Muscle layer of colon (tissue), 2 donors: ENCODE measurements around the gene WSB1.
A peak's percentile ranks its signal among the peaks of the same experiment; 100 is the strongest.

Source experiments
- H3K27ac ChIP-seq: one replicate; pipeline ENCODE4 v1.7.0; 2013; ENCODE audit warnings: low read depth, mild to moderate bottlenecking, low read length, moderate library complexity
- H3K27me3 ChIP-seq, 2 donors: one replicate each; pipeline ENCODE4 v1.7.0; 2013; ENCODE audit warnings: low read length in 2 of 2, mild to moderate bottlenecking in 2 of 2; ENCODE audit not compliant: insufficient read depth in 2 of 2, control insufficient read depth in 1 of 2
- H3K36me3 ChIP-seq: one replicate; pipeline ENCODE4 v1.7.0; 2013; ENCODE audit warnings: mild to moderate bottlenecking, low read length; ENCODE audit not compliant: insufficient read depth
- H3K4me1 ChIP-seq: one replicate; pipeline ENCODE4 v1.7.0; 2013; ENCODE audit warnings: mild to moderate bottlenecking, low read length; ENCODE audit not compliant: insufficient read depth
- H3K4me3 ChIP-seq, 2 donors: one replicate each; pipeline ENCODE4 v1.7.0; 2013; ENCODE audit warnings: low read length in 2 of 2, low read depth in 1 of 2, mild to moderate bottlenecking in 1 of 2, moderate library complexity in 1 of 2
- H3K9ac ChIP-seq: one replicate; pipeline ENCODE4 v1.7.0; 2013; ENCODE audit warnings: low read length
- H3K9me3 ChIP-seq: one replicate; pipeline ENCODE4 v1.7.0; 2013; ENCODE audit warnings: mild to moderate bottlenecking, low read length
- donor health status: abdominal sarcoma.
- donor health status: Adenocarcinoma of cecum.

WSB1 gene

DNA sequence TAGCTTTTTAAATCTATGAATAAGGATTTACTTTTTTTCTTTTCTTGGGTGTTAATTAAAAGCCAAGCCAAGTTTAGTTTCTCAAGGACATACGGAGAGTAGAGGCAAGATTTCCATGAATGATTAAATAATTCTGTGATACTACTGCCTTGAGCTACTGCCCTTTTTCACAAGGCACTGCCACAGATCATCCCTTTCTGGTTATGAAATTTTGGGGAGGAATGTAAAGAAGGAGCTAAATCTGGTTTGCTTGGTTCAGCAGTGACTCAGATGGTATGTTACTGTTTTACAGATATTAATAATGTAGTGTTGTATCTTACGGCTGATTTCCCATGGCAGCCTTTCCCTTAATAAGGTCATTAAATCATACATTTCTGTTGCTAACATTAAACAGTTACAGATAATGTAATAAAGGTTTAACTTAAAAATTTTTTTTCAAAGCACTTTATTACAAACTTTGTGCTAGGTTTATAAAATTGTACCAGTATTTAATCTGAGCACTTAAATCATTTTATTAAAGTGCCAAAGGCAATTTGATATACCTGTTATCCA is 2.6 kb downstream of the WSB1 start:
- Histone ChIP-seq H3K9me3 (no peaks in the 10 kb centered on the region), H3K27ac (peak overlapping the region; percentile 100), H3K9ac (peak overlapping the region; percentile 99), H3K27me3 (no peaks in the 10 kb centered on the region), H3K4me1 (peaks cover 44% of the 10 kb centered on the region), H3K4me3 (peak overlapping the region; percentile 18 to 99), H3K36me3 (peaks cover 1% of the 10 kb centered on the region)

DNA sequence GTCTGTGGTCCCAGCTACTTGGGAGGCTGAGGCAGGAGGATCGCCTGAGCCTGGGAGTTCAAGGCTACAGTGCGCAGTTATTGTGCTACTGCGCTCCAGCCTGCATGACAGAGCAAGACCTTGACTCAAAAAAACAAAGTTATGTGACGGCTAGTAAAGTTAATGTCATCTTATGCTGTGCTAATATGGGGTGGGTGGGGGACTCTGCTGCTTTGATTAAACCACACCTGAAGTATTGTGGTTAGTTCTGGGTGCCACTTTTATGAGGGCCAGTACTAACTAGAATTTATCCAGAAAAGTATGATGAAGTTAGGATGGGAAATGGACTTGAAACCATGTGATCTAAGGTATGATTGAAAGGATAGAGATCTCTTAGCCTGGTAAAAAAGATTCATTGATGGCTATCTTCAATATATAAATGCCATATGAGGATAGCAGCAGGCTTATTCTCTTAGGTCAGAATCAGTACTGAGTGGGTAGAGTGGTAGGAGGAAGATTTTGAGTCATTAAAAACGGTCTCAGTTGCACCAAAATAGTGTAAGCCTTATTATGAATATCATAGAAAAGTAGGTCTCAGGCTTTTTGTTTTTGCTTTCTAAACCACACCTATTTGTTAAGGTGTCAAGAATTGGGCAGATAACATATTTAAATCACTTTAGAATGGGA is 5.6 kb downstream of the WSB1 start:
- no peak overlapping the region for H3K27ac ChIP-seq

DNA sequence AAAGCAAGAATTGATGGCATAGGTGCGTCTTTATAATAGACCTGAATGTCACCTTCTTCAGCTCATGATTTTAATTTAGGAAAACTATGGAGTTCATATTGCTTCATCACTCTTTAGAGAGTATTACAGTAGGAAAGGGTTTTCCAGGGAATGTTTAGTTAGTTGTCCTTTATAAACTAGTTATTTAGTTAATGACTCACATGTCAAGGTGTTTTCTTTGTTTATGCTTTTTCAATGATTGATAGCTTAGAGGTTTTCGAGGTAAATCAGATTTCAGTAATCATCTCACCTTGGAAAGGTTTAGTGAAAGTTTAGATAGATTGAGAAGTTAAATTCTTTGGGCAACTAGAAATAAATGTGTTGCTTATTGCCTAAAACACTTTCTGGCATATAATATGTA is 9.8 kb downstream of the WSB1 start:
- peaks cover 27% of the 10 kb centered on the region for H3K36me3 ChIP-seq
- peaks cover 70% of the 10 kb centered on the region for H3K4me1 ChIP-seq
- H3K27ac ChIP-seq, result no peak overlapping the region
- no peak overlapping the region for H3K9ac ChIP-seq
- no peak overlapping the region for H3K4me3 ChIP-seq
- H3K27me3 ChIP-seq, result no peaks in the 10 kb centered on the region
- no peaks in the 10 kb centered on the region for H3K9me3 ChIP-seq

More for the DNA sequence above, 5.6 kb downstream of the WSB1 start:
- no peak overlapping the region for H3K4me3 ChIP-seq
- no peaks in the 10 kb centered on the region for H3K9me3 ChIP-seq
- H3K36me3 ChIP-seq, result peaks cover 5% of the 10 kb centered on the region
- H3K27me3 ChIP-seq, result no peaks in the 10 kb centered on the region
- H3K4me1 ChIP-seq, result peaks cover 62% of the 10 kb centered on the region
- H3K9ac ChIP-seq, result no peak overlapping the region

DNA sequence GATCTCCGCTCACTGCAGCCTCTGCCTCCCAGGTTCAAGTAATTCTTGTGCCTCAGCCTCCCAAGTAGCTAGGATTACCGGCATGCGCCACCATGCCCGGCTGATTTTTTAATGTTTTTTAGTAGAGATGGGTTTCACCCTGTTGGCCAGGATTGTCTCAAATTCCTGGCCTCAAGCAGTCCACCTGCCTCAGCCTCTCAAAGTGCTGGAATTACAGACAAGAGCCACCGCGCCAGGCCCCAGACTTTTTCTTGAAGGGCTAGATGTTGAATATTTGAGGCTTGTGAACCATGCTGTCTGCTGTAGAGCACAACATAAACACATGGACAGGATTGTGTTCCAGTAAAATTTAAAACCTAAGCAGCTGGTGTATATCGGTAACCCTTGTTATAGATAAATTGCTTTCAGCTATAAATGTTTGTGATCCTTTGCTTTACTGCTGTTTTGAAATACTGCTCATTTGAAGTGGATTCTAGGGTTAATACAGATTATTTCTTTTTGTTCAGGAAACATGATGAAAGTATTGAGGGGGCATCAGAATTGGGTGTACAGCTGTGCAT is 12.4 kb downstream of the WSB1 start:
- H3K27me3 ChIP-seq, result no peaks in the 10 kb centered on the region
- no peak overlapping the region for H3K4me3 ChIP-seq
- H3K36me3 ChIP-seq, result peaks cover 52% of the 10 kb centered on the region
- H3K9me3 ChIP-seq, result no peaks in the 10 kb centered on the region
- peaks cover 59% of the 10 kb centered on the region for H3K4me1 ChIP-seq
- H3K27ac ChIP-seq, result no peak overlapping the region
- H3K9ac ChIP-seq, result no peak overlapping the region

DNA sequence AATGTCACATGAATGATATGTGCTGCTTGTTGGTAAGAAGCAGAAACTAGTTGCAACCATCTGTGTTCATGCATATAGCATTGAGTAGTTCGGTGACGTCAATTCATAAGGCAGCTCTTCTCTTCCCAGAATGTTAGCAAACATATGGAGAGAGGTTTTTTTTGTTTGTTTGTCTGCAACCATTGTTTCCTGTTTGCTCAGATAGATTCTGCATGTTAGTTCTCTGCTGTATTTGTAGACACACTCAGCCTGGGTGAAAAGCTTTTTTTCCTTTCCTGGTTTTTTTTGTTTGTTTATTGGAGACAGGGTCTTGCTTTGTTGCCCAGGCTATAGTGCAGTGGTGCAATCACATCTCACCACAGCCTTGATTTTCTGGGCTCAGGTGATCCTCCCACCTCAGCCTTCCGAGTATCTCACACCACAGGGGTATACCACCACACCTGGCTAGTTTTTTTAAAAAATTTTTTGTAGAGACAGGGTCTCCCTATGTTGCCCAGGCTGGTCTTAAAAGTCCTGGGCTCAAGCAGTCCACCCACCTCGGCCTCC is 16.7 kb downstream of the WSB1 start:
- Histone ChIP-seq H3K4me3 (no peak overlapping the region), H3K9me3 (no peaks in the 10 kb centered on the region), H3K36me3 (peaks cover 60% of the 10 kb centered on the region), H3K9ac (no peak overlapping the region), H3K27me3 (no peaks in the 10 kb centered on the region), H3K27ac (no peak overlapping the region), H3K4me1 (peaks cover 37% of the 10 kb centered on the region)

DNA sequence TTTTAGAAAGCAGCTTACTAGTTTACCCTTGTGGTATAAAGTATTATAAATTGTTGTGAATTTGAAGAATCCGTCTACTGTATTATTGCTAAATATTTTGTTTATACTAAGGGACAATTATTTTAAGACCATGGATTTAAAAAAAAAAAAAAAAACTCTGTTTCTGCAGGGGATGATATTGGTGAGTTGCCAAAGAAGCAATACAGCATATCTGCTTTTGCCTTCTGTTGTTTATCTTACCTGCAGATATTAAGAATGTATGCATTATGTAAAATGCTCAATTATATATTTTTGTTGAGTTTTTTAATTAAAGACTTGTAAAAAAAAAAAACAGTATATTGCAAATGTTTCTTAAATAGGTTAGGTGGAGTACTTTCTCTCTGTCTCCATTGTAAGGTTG is 19.4 kb downstream of the WSB1 start:
- Histone ChIP-seq H3K36me3 (peaks cover 66% of the 10 kb centered on the region), H3K9me3 (no peaks in the 10 kb centered on the region), H3K4me1 (peaks cover 33% of the 10 kb centered on the region), H3K9ac (no peak overlapping the region), H3K27me3 (no peaks in the 10 kb centered on the region), H3K27ac (no peak overlapping the region), H3K4me3 (no peak overlapping the region)

DNA sequence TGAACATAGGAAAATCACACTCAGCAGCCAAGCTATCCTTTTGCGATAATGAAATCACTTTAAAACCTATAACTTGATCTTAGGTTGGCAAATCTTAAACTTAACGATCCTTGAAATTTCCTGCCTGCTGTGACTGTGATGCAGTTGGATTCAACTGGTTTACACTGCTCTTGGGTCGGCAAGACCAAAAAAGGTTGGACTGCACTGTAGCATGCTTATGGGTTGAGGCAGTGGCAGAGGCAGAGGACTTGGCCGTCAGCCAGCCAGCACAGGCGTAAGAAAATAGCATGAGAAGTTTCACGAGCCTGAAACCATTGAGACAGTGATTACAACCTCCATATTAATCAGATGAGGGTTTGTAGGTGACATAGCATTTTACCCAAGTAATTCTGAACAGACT is 21.4 kb downstream of the WSB1 start:
- Histone ChIP-seq H3K36me3 (peaks cover 53% of the 10 kb centered on the region), H3K27me3 (no peaks in the 10 kb centered on the region), H3K4me1 (peaks cover 46% of the 10 kb centered on the region), H3K4me3 (no peak overlapping the region), H3K9ac (peak overlapping the region; percentile 50), H3K27ac (peak overlapping the region; percentile 89), H3K9me3 (no peaks in the 10 kb centered on the region)

DNA sequence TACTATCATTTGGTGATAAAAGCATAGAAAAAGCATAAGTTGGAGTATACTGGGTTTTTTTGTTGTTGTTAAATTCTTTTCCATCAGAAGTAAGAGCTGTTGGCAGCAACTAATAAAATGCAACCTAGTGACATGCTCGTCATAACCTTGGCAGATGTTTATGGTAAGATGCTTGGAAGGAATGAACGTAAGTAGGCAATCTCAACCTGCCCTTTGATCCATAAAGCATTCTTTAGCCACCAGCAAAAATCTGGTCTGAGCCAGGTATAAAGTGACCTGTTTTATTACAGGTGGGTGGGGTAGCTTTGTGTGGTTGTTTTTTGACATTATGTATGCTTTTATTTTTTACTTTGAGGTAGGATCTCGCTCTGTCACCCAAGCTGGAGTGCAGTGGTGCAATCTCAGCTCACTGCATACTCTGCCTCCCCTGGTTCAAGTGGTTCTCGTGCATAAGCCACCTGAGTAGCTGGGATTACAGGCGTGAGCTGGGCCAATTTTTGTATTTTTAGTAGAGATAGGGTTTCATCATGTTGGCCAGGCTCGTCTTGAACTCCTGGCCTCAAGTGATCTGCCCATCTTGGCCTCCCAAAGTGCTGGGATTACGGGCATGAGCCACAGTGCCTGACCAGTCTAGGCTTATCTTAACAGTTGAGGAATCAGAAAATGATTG is 22.0 kb downstream of the WSB1 start:
- Histone ChIP-seq H3K27ac (peak overlapping the region; percentile 89), H3K36me3 (peaks cover 47% of the 10 kb centered on the region)

DNA sequence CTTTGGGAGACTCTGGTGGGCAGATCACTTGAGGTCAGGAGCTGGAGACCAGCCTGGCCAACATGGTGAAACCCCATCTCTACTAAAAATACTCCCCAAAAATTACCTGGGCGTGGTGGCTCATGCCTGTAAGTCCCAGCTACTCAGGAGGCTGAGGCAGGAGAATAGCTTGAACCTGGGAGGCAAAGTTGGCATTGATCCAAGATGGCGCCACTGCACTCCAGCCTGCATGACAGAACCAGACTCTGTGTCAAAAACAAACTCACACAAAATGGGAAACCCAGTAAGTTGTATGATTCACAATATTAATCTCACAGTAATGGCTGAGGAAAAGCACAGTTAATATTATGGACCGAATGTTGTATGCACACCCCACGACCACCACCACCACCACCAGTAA is 24.3 kb downstream of the WSB1 start:
- no peaks in the 10 kb centered on the region for H3K27me3 ChIP-seq
- H3K27ac ChIP-seq, result no peak overlapping the region
- H3K36me3 ChIP-seq, result peaks cover 30% of the 10 kb centered on the region

More for the DNA sequence above, 22.0 kb downstream of the WSB1 start:
- Histone ChIP-seq H3K9me3 (no peaks in the 10 kb centered on the region), H3K27me3 (no peaks in the 10 kb centered on the region), H3K4me1 (peaks cover 43% of the 10 kb centered on the region), H3K9ac (peak overlapping the region; percentile 33), H3K4me3 (no peak overlapping the region)

DNA sequence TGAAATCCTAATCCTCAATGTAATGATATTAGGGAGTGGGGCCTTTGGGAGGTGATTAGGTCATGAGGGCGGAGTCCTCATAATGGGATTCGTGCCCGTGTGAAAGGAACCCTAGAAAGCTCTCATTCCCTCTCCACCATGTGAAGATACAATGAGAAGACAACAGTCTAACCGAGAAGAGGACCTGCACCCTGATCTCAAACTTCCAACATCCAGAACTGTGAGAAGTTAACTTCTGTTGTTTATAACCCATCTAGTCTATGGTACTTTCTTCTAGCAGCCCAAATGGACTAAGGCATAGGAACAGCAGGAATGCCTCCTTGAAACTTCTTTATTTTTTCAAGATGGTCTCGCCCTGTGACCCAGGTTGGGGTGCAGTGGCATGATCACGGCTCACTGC is 24.7 kb downstream of the WSB1 start:
- no peaks in the 10 kb centered on the region for H3K9me3 ChIP-seq
- H3K27me3 ChIP-seq, result no peaks in the 10 kb centered on the region
- no peak overlapping the region for H3K27ac ChIP-seq
- peaks cover 56% of the 10 kb centered on the region for H3K4me1 ChIP-seq
- H3K9ac ChIP-seq, result no peak overlapping the region
- no peak overlapping the region for H3K4me3 ChIP-seq
- H3K36me3 ChIP-seq, result peaks cover 29% of the 10 kb centered on the region

More for the DNA sequence above, 24.3 kb downstream of the WSB1 start:
- Histone ChIP-seq H3K4me1 (peaks cover 52% of the 10 kb centered on the region), H3K9me3 (no peaks in the 10 kb centered on the region), H3K9ac (no peak overlapping the region), H3K4me3 (no peak overlapping the region)

DNA sequence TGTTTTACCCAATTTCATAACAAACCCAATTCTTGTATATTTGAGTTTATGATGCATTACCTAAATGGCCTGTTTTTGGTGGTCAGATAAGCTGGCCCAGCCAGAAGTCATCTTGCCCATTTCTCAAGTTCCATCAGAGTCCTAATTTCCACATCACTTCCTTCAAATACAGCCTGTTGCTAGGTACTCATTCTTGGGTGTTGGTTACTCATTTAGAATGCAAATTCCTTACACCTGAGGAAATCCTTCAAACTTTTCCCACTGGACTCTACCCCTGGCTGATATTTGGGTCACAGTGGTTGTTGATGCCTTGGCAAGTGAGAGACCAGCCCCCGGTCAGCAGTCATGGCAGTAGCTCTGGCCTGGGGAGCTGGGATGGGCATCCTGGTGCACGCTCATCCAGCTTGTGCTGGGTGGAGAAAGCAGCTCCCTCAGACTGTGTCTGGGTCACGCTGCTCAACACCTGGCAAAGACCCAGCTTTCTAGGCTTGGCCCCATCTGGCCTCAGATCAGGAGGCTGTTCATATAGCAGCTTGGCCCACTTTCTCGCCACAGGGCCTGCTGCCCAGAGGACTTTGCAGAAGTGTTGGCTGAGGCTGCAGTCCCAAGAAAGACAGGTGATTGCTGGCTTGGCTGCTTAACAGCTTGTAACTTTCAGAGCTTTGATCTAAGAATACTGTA is 25.8 kb downstream of the WSB1 start:
- no peaks in the 10 kb centered on the region for H3K9me3 ChIP-seq
- H3K4me1 ChIP-seq, result peaks cover 66% of the 10 kb centered on the region
- no peaks in the 10 kb centered on the region for H3K27me3 ChIP-seq
- H3K36me3 ChIP-seq, result peaks cover 21% of the 10 kb centered on the region
- no peak overlapping the region for H3K9ac ChIP-seq
- H3K27ac ChIP-seq, result peak overlapping the region; percentile 57
- no peak overlapping the region for H3K4me3 ChIP-seq
